Measurements from ENCODE around the gene PAPPA.

- TF ChIP-seq POLR2A (IDR thresholded peaks at IDR 0.05) (no peak), CTCF (IDR thresholded peaks at IDR 0.05) (no peak)
These were observed 277.3 kb downstream of the PAPPA start for GRCh38 chr9:116430849-116431248.

Measured in uterus (tissue), 2 donors.